H9 (cell line): ENCODE results near the gene FMN1. TPM values are rescaled to one million over a fixed set of nuclear protein-coding genes. Genes with fewer than 3 reads are reported as not detected.

ENCODE experiments used
- DNase-seq: peaks from one replicate; pipeline ENCODE4 v3.0.0-alpha.2; 2017
- H2AFZ ChIP-seq: one replicate; pipeline ENCODE4 v1.6.1; 2013; ENCODE audit warnings: mild to moderate bottlenecking, low read length, control low read depth, moderate library complexity
- H2AK5ac ChIP-seq: 2 replicates; pipeline ENCODE4 v1.6.1; 2013; ENCODE audit warnings: low read length, control low read depth, mixed read lengths; ENCODE audit not compliant: insufficient read length
- H2BK120ac ChIP-seq: one replicate; pipeline ENCODE4 v1.6.1; 2013; ENCODE audit warnings: low read depth, mild to moderate bottlenecking, low read length, control low read depth, inconsistent platforms; ENCODE audit not compliant: poor library complexity, severe bottlenecking
- H2BK12ac ChIP-seq: 2 replicates; pipeline ENCODE4 v1.6.1; 2013; ENCODE audit warnings: low read length, control low read depth, mixed read lengths, low read depth; ENCODE audit not compliant: insufficient read length
- H2BK15ac ChIP-seq: 2 replicates; pipeline ENCODE4 v1.6.1; 2013; ENCODE audit warnings: low read depth, low read length, control low read depth
- H2BK20ac ChIP-seq: one replicate; pipeline ENCODE4 v1.6.1; 2013; ENCODE audit warnings: low read depth, mild to moderate bottlenecking, low read length, control low read depth, inconsistent platforms; ENCODE audit not compliant: poor library complexity, severe bottlenecking
- H2BK5ac ChIP-seq: 2 replicates; pipeline ENCODE4 v1.6.1; 2013; ENCODE audit warnings: low read length, control low read depth, mixed read lengths; ENCODE audit not compliant: insufficient read length
- H3K14ac ChIP-seq: 2 replicates; pipeline ENCODE4 v1.6.1; 2013; ENCODE audit warnings: low read length, control low read depth; ENCODE audit not compliant: insufficient read depth
- H3K18ac ChIP-seq: 2 replicates; pipeline ENCODE4 v1.6.1; 2013; ENCODE audit warnings: low read depth, mild to moderate bottlenecking, mixed read lengths, low read length, control low read depth; ENCODE audit not compliant: insufficient read length
- H3K23ac ChIP-seq: 2 replicates; pipeline ENCODE4 v1.6.1; 2013; ENCODE audit warnings: low read length, control low read depth, mixed read lengths, low read depth; ENCODE audit not compliant: insufficient read length
- H3K23me2 ChIP-seq: 2 replicates; pipeline ENCODE4 v1.6.1; 2013; ENCODE audit warnings: low read depth, mild to moderate bottlenecking, mixed read lengths, low read length, control low read depth; ENCODE audit not compliant: insufficient read length, poor library complexity, severe bottlenecking
- H3K27ac ChIP-seq: 2 replicates; pipeline ENCODE4 v1.5.1; 2013; ENCODE audit warnings: low read length, control low read depth, mixed read lengths, low read depth; ENCODE audit not compliant: insufficient read length
- H3K27me3 ChIP-seq: 2 replicates; pipeline ENCODE4 v1.6.1; 2013; ENCODE audit warnings: low read length, control low read depth, inconsistent platforms; ENCODE audit not compliant: insufficient read depth
- H3K4ac ChIP-seq: 2 replicates; pipeline ENCODE4 v1.6.1; 2013; ENCODE audit warnings: low read depth, mild to moderate bottlenecking, control low read depth, inconsistent platforms, low read length, moderate library complexity
- H3K4me1 ChIP-seq: 2 replicates; pipeline ENCODE4 v1.6.1; 2013; ENCODE audit warnings: low read length, control low read depth, inconsistent platforms; ENCODE audit not compliant: insufficient read depth
- H3K4me2 ChIP-seq: 2 replicates; pipeline ENCODE4 v1.6.1; 2013; ENCODE audit warnings: low read length, control low read depth, mixed read lengths; ENCODE audit not compliant: insufficient read length, insufficient read depth
- H3K56ac ChIP-seq: 2 replicates; pipeline ENCODE4 v1.6.1; 2013; ENCODE audit warnings: low read depth, mild to moderate bottlenecking, mixed read lengths, low read length, control low read depth; ENCODE audit not compliant: insufficient read length
- H3K79me1 ChIP-seq: 2 replicates; pipeline ENCODE4 v1.6.1; 2013; ENCODE audit warnings: low read depth, mild to moderate bottlenecking, moderate library complexity, low read length, control low read depth, inconsistent platforms; ENCODE audit not compliant: insufficient read depth, poor library complexity, severe bottlenecking
- H3K79me2 ChIP-seq: 2 replicates; pipeline ENCODE4 v1.6.1; 2013; ENCODE audit warnings: low read length, control low read depth, inconsistent platforms; ENCODE audit not compliant: insufficient read depth
- H3K9ac ChIP-seq: 2 replicates; pipeline ENCODE4 v1.6.1; 2013; ENCODE audit warnings: low read length, control low read depth, mixed read lengths; ENCODE audit not compliant: insufficient read length; ENCODE audit errors: extremely low read depth
- H3K9me3 ChIP-seq: one replicate; pipeline ENCODE4 v1.6.1; 2013; ENCODE audit warnings: low read depth, low read length, inconsistent platforms; ENCODE audit not compliant: control insufficient read depth
- H3T11ph ChIP-seq: one replicate; pipeline ENCODE4 v1.6.1; 2013; ENCODE audit warnings: mild to moderate bottlenecking, low read length, control low read depth, inconsistent platforms
- H4K20me1 ChIP-seq: one replicate; pipeline ENCODE4 v1.6.1; 2013; ENCODE audit not compliant: control insufficient read depth, insufficient read length, insufficient read depth
- H4K5ac ChIP-seq: 2 replicates; pipeline ENCODE4 v1.6.1; 2013; ENCODE audit warnings: low read depth, mild to moderate bottlenecking, mixed read lengths, low read length, control low read depth; ENCODE audit not compliant: insufficient read length
- H4K8ac ChIP-seq: replicated peaks from 2 replicates; pipeline ENCODE4 v1.6.1; 2013; ENCODE audit warnings: low read length, control low read depth, mixed read lengths, low read depth; ENCODE audit not compliant: insufficient read length
- H4K91ac ChIP-seq: 2 replicates; pipeline ENCODE4 v1.6.1; 2013; ENCODE audit warnings: low read depth, mild to moderate bottlenecking, moderate library complexity, mixed read lengths, low read length, control low read depth; ENCODE audit not compliant: insufficient read length
- H3K27ac Mint-ChIP-seq, 3 experiments: 2 replicates in 2 of 3; 3 replicates in 1 of 3; pipeline ENCODE4 v1.8.0; 2020 to 2021; ENCODE audit warnings: mixed read lengths in 3 of 3, mild to moderate bottlenecking in 1 of 3, moderate library complexity in 1 of 3
- H3K27me3 Mint-ChIP-seq: 2 replicates; pipeline ENCODE4 v1.8.0; 2021; ENCODE audit warnings: low read depth, mild to moderate bottlenecking, moderate library complexity, mixed read lengths
- H3K36me3 Mint-ChIP-seq, 3 experiments: 2 replicates in 2 of 3; 3 replicates in 1 of 3; pipeline ENCODE4 v1.8.0; 2020 to 2021; ENCODE audit warnings: low read depth in 3 of 3, mixed read lengths in 3 of 3; ENCODE audit not compliant: insufficient read depth in 1 of 3
- H3K4me1 Mint-ChIP-seq, 2 experiments: 2 replicates each; pipeline ENCODE4 v1.8.0; 2020; ENCODE audit warnings: mixed read lengths in 2 of 2
- H3K4me3 Mint-ChIP-seq, 2 experiments: 2 replicates in 1 of 2; 3 replicates in 1 of 2; pipeline ENCODE4 v1.8.0; 2020 to 2021; ENCODE audit warnings: mild to moderate bottlenecking in 2 of 2, mixed read lengths in 2 of 2, moderate library complexity in 1 of 2
- H3K9me3 Mint-ChIP-seq, 2 experiments: 2 replicates in 1 of 2; 3 replicates in 1 of 2; pipeline ENCODE4 v1.8.0; 2020; ENCODE audit warnings: mild to moderate bottlenecking in 2 of 2, mixed read lengths in 2 of 2, moderate library complexity in 1 of 2
- CTCF ChIP-seq: fragments of 200-600 bp; sonication (generic); conservative IDR thresholded peaks from 3 replicates; pipeline ENCODE4 v1.8.0; 2021; ENCODE audit warnings: antibody characterized with exemption, mild to moderate bottlenecking
- WGBS: extraction: QIAGEN DNeasy Blood & Tissue Kit; methylation state at CpG from one replicate; pipeline ENCODE4 v1.1.7; 2013; ENCODE audit warnings: missing lambda C conversion rate, low lambda C conversion rate, mixed read lengths; ENCODE audit not compliant: insufficient read length; ENCODE audit errors: extremely low coverage; 5-methylcytosine and 5-hydroxymethylcytosine counted together
- total RNA-seq: library from RNA; stranded (reverse); gene quantifications from 2 replicates; pipeline ENCODE4 v1.2.1, GENCODE V29; 2021

Gene FMN1
- total RNA-seq, 1 experiment from 2014 or later = 1.9 TPM

GRCh38 chr15:33131552-33132232 is 62.8 kb downstream of the FMN1 start:
- Mint-ChIP-seq H3K36me3 (peaks cover 0 to 8% (median 7%) of the 10 kb centered on the region in 3 experiments; a peak in 3 of 7 replicates), H3K27me3 (no peaks in the 10 kb centered on the region), H3K4me1 (peaks cover 15 to 16% of the 10 kb centered on the region in 2 experiments), H3K27ac (no peak overlapping the region), H3K4me3 (no peak overlapping the region), H3K9me3 (no peaks in the 10 kb centered on the region; a peak in 1 of 5 replicates)
- H3K9ac ChIP-seq = no peak overlapping the region
- H3K4ac ChIP-seq = no peak overlapping the region
- no peak overlapping the region for H4K5ac ChIP-seq
- no peak overlapping the region for H3K18ac ChIP-seq
- H3K14ac ChIP-seq = no peak overlapping the region
- no peak overlapping the region for H2BK5ac ChIP-seq
- H3K23ac ChIP-seq = no peak overlapping the region
- no peak overlapping the region for H2AK5ac ChIP-seq
- H2BK120ac ChIP-seq = no peak overlapping the region
- no peaks in the 10 kb centered on the region for H3K27me3 ChIP-seq
- no peaks in the 10 kb centered on the region for H4K20me1 ChIP-seq
- no peak overlapping the region for H3K4me2 ChIP-seq
- no peaks in the 10 kb centered on the region for H3K23me2 ChIP-seq
- no peaks in the 10 kb centered on the region; the same call in 1 of the 2 replicates for H3K4me1 ChIP-seq
- H3K79me2 ChIP-seq = no peaks in the 10 kb centered on the region
- H4K91ac ChIP-seq = no peak overlapping the region
- H3K9me3 ChIP-seq = no peaks in the 10 kb centered on the region
- no peaks in the 10 kb centered on the region for H3K79me1 ChIP-seq
- H3T11ph ChIP-seq = no peak overlapping the region
- H2AFZ ChIP-seq = no peak overlapping the region
- TF ChIP-seq CTCF = no peak
- no peak overlapping the region for H3K56ac ChIP-seq
- H2BK20ac ChIP-seq = no peak overlapping the region
- no peak for DNase-seq
- no peak overlapping the region for H3K27ac ChIP-seq
- H4K8ac ChIP-seq = no peak overlapping the region
- no peak overlapping the region for H2BK15ac ChIP-seq
- no peak overlapping the region for H2BK12ac ChIP-seq
- no CpG with 5 or more reads among the region's 4 CpGs for WGBS
